KMS-11 (cell line): ENCODE measurements around the gene CCDC92.

ENCODE experiments used
- H2AFZ ChIP-seq: fragments of 200-600 bp; sonication (generic); 2 replicates; pipeline ENCODE4 v1.6.1; 2016; ENCODE audit warnings: antibody characterized with exemption, mixed run types, low read depth
- H3K27ac ChIP-seq: fragments of 200-600 bp; sonication (generic); 2 replicates; pipeline ENCODE4 v1.6.1; 2016; ENCODE audit warnings: mild to moderate bottlenecking, mixed run types
- H3K27me3 ChIP-seq: fragments of 200-600 bp; sonication (generic); 2 replicates; pipeline ENCODE4 v1.6.1; 2017; ENCODE audit warnings: mild to moderate bottlenecking, low read depth, mixed run types, moderate library complexity; ENCODE audit not compliant: insufficient read depth
- H3K36me3 ChIP-seq: fragments of 200-600 bp; sonication (generic); 2 replicates; pipeline ENCODE4 v1.6.1; 2017; ENCODE audit warnings: mild to moderate bottlenecking, mixed run types; ENCODE audit not compliant: insufficient read depth
- H3K4me1 ChIP-seq: fragments of 200-600 bp; sonication (generic); 2 replicates; pipeline ENCODE4 v1.6.1; 2016; ENCODE audit warnings: mild to moderate bottlenecking, low read depth, mixed run types; ENCODE audit not compliant: poor library complexity, severe bottlenecking
- H3K4me2 ChIP-seq: fragments of 200-600 bp; sonication (generic); 2 replicates; pipeline ENCODE4 v1.7.0; 2016; ENCODE audit warnings: mild to moderate bottlenecking, mixed run types
- H3K4me3 ChIP-seq: fragments of 200-600 bp; sonication (generic); IDR thresholded peaks from 2 replicates; pipeline ENCODE4 v1.6.1; 2017; ENCODE audit warnings: low read depth, low read length, mixed read lengths; ENCODE audit not compliant: insufficient read depth
- H3K79me2 ChIP-seq: fragments of 200-600 bp; sonication (generic); 2 replicates; pipeline ENCODE4 v1.6.1; 2016; ENCODE audit warnings: low read depth, mixed run types; ENCODE audit not compliant: insufficient read depth
- H3K9ac ChIP-seq: fragments of 200-600 bp; sonication (generic); 2 replicates; pipeline ENCODE4 v1.6.1; 2016; ENCODE audit warnings: mild to moderate bottlenecking, mixed run types
- H4K20me1 ChIP-seq: fragments of 200-600 bp; sonication (generic); 2 replicates; pipeline ENCODE4 v1.6.1; 2016; ENCODE audit warnings: mild to moderate bottlenecking, mixed run types; ENCODE audit not compliant: insufficient read depth
- TF ChIP-seq, protein P1 (sequence below): fragments of 200-600 bp; sonication (generic); conservative IDR thresholded peaks from 2 replicates; pipeline ENCODE4 v1.6.1; 2017; ENCODE audit warnings: low read depth, mild to moderate bottlenecking, antibody characterized with exemption, low read length, moderate library complexity, mixed read lengths

CCDC92 gene

DNA sequence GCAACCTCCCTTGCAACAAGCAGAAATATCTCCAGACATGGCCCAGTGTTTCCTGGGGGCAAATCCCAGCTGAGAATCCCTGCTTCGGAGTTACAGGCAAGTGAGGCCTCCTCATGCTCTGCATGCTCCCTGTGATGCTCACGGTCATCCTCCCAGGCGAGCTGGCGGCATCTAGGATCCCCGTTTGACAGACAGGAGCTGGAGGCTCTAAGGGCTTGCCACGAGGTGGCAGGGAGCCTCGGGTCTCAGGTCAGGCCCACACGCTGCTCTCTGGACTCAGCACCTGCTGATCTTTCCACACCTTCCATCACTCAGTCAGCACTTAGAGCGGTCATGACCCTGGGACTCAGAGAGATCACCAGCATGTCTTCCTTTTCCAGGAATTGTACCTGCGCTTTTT is 79.8 kb downstream of the CCDC92 start:
- Histone ChIP-seq H3K4me3 (no peak overlapping the region), H3K79me2 (no peaks in the 10 kb centered on the region), H4K20me1 (no peaks in the 10 kb centered on the region), H3K36me3 (no peaks in the 10 kb centered on the region), H3K27ac (no peak overlapping the region), H3K27me3 (no peaks in the 10 kb centered on the region), H3K9ac (no peak overlapping the region), H2AFZ (no peak overlapping the region), H3K4me1 (no peaks in the 10 kb centered on the region), H3K4me2 (no peak overlapping the region)
- TF ChIP-seq, protein P1, sequence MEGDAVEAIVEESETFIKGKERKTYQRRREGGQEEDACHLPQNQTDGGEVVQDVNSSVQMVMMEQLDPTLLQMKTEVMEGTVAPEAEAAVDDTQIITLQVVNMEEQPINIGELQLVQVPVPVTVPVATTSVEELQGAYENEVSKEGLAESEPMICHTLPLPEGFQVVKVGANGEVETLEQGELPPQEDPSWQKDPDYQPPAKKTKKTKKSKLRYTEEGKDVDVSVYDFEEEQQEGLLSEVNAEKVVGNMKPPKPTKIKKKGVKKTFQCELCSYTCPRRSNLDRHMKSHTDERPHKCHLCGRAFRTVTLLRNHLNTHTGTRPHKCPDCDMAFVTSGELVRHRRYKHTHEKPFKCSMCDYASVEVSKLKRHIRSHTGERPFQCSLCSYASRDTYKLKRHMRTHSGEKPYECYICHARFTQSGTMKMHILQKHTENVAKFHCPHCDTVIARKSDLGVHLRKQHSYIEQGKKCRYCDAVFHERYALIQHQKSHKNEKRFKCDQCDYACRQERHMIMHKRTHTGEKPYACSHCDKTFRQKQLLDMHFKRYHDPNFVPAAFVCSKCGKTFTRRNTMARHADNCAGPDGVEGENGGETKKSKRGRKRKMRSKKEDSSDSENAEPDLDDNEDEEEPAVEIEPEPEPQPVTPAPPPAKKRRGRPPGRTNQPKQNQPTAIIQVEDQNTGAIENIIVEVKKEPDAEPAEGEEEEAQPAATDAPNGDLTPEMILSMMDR, result no peak

DNA sequence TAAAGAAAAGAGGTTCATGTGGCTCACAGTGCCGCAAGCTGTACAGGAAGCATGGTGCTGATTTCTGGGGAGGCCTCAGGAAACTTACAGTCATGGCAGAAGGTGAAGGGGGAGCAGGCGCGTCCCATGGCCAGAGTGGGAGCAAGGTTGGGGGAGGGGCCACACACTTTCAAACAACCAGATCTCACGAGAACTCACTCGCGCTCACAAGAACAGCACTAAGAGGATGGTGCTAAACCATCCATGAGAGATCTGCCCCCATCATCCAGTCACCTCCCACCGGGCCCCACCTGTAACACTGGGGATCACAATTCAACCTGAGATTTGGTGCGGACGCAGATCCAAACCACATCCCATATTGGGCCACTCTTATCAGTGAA is 80.5 kb downstream of the CCDC92 start:
- H3K4me2 ChIP-seq, result no peak overlapping the region
- TF ChIP-seq, protein P1, result no peak

DNA sequence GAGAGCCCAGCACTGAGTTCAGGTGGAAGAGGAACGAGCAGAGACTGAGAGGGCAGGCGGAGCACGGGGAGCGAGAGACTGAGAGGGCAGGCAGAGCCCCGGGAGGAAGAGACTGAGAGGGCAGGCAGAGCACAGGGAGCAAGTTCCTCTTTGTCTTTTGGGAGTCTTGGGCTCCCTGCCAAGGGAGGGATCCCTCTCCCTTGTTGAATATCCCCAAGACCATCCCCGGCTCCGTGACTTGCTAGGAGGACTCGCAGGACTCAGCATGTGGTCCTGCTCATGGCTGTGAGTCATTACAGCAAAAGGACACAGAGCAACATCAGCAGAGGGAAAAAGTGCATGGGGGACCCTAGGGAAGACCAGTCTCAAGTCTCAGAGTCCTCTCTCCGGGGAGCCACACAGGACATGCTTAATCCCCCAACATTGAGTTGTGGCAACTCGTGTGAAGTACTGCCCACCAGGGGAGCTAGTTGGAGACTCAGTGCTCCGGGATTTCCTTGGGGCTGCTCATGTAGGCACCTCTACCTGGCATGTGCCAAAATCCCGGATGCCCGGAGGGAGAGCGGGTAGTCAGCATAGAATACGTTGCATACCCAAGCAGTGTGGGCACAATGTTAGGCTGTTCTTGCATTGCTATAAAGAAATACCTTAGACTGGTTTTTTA is 81.0 kb downstream of the CCDC92 start:
- Histone ChIP-seq H3K79me2 (no peaks in the 10 kb centered on the region), H3K4me3 (no peak overlapping the region), H3K27me3 (no peaks in the 10 kb centered on the region), H3K9ac (no peak overlapping the region), H3K4me2 (no peak overlapping the region), H4K20me1 (no peaks in the 10 kb centered on the region), H2AFZ (no peak overlapping the region), H3K36me3 (no peaks in the 10 kb centered on the region), H3K4me1 (no peaks in the 10 kb centered on the region), H3K27ac (no peak overlapping the region)
- TF ChIP-seq, protein P1, result no peak

More for the DNA sequence above, 80.5 kb downstream of the CCDC92 start:
- Histone ChIP-seq H2AFZ (no peak overlapping the region), H3K27ac (no peak overlapping the region), H4K20me1 (no peaks in the 10 kb centered on the region), H3K9ac (no peak overlapping the region), H3K4me3 (no peak overlapping the region), H3K79me2 (no peaks in the 10 kb centered on the region), H3K27me3 (no peaks in the 10 kb centered on the region), H3K36me3 (no peaks in the 10 kb centered on the region), H3K4me1 (no peaks in the 10 kb centered on the region)

DNA sequence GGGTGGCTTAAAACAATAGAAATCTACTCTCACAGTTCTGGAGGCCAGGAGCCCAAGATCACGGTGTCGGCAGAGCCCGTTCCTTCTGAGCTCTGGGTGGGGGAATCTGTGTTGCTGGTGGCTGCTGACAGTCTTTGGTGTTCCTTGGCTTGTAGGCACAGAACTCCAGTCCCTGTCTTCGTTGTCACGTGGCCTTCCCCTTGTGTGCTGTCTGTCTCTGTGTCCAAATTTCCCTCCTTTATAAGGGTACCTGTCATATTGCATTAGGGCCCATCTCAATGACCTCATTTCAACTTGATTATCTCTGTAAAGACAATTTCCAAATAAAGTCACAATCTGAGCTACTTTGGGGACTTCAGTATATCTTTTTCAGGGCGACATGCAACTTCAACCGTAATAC is 81.6 kb downstream of the CCDC92 start:
- TF ChIP-seq, protein P1, result no peak
- Histone ChIP-seq H3K4me2 (no peak overlapping the region), H3K9ac (no peak overlapping the region), H3K27me3 (no peaks in the 10 kb centered on the region), H3K4me1 (no peaks in the 10 kb centered on the region), H3K27ac (no peak overlapping the region), H3K4me3 (no peak overlapping the region), H3K36me3 (no peaks in the 10 kb centered on the region), H4K20me1 (no peaks in the 10 kb centered on the region), H2AFZ (no peak overlapping the region), H3K79me2 (no peaks in the 10 kb centered on the region)
